Osteocyte (in vitro differentiated cells): Measurements from ENCODE around the gene DIP2A. TPM values are rescaled to one million over a fixed set of nuclear protein-coding genes. Genes with fewer than 3 reads are reported as not detected.

Experiments
- DNase-seq: peaks from one replicate; pipeline ENCODE4 v3.0.0; 2021; ENCODE audit warnings: mixed read lengths; ENCODE audit not compliant: unreplicated experiment; ENCODE audit errors: extremely low spot score
- H3K27ac Mint-ChIP-seq: one replicate; pipeline ENCODE4 v1.8.0; 2021; ENCODE audit warnings: mild to moderate bottlenecking, mixed read lengths; ENCODE audit not compliant: unreplicated experiment
- H3K27me3 Mint-ChIP-seq: one replicate; pipeline ENCODE4 v1.8.0; 2021; ENCODE audit warnings: mixed read lengths; ENCODE audit not compliant: unreplicated experiment
- H3K36me3 Mint-ChIP-seq: one replicate; pipeline ENCODE4 v1.8.0; 2021; ENCODE audit warnings: mixed read lengths; ENCODE audit not compliant: unreplicated experiment
- H3K4me1 Mint-ChIP-seq: one replicate; pipeline ENCODE4 v1.8.0; 2021; ENCODE audit warnings: mixed read lengths; ENCODE audit not compliant: unreplicated experiment
- H3K4me3 Mint-ChIP-seq: one replicate; pipeline ENCODE4 v1.8.0; 2021; ENCODE audit warnings: mild to moderate bottlenecking, moderate library complexity, mixed read lengths; ENCODE audit not compliant: unreplicated experiment
- H3K9me3 Mint-ChIP-seq: one replicate; pipeline ENCODE4 v1.8.0; 2021; ENCODE audit warnings: mixed read lengths; ENCODE audit not compliant: unreplicated experiment
- CTCF ChIP-seq: fragments of 200-600 bp; sonication (generic); IDR thresholded peaks from 2 replicates; pipeline ENCODE4 v1.5.0; 2021; ENCODE audit warnings: antibody characterized with exemption, mild to moderate bottlenecking, moderate library complexity
- total RNA-seq: library from RNA; stranded (reverse); gene quantifications from 2 replicates; pipeline ENCODE4 v1.2.1, GENCODE V29; 2021

DIP2A gene
- total RNA-seq, 1 donor from 2014 or later = 43.0 TPM

GRCh38 chr21:46471514-46471913, 12.8 kb downstream of the DIP2A start:
- H3K4me1 Mint-ChIP-seq = peaks cover 3% of the 10 kb centered on the region

GRCh38 chr21:46472246-46472645, 13.6 kb downstream of the DIP2A start:
- Mint-ChIP-seq H3K27me3 (no peaks in the 10 kb centered on the region), H3K36me3 (peaks cover 9% of the 10 kb centered on the region), H3K4me1 (peaks cover 3% of the 10 kb centered on the region), H3K4me3 (no peak overlapping the region), H3K9me3 (no peaks in the 10 kb centered on the region), H3K27ac (no peak overlapping the region)
- TF ChIP-seq CTCF = no peak
- no peak for DNase-seq

More at GRCh38 chr21:46471514-46471913, 12.8 kb downstream of the DIP2A start:
- Mint-ChIP-seq H3K4me3 (no peak overlapping the region), H3K9me3 (no peaks in the 10 kb centered on the region), H3K27ac (no peak overlapping the region), H3K36me3 (peaks cover 9% of the 10 kb centered on the region), H3K27me3 (no peaks in the 10 kb centered on the region)
- no peak for DNase-seq
- no peak for TF ChIP-seq CTCF

GRCh38 chr21:46474382-46474781, 15.7 kb downstream of the DIP2A start:
- Mint-ChIP-seq H3K4me3 (no peak overlapping the region), H3K4me1 (no peaks in the 10 kb centered on the region), H3K36me3 (peaks cover 15% of the 10 kb centered on the region), H3K27ac (no peak overlapping the region), H3K27me3 (no peaks in the 10 kb centered on the region), H3K9me3 (no peaks in the 10 kb centered on the region)
- no peak for TF ChIP-seq CTCF
- no peak for DNase-seq

- Mint-ChIP-seq H3K27ac (no peak overlapping the region), H3K4me1 (no peaks in the 10 kb centered on the region), H3K4me3 (no peak overlapping the region), H3K27me3 (no peaks in the 10 kb centered on the region), H3K36me3 (peaks cover 20% of the 10 kb centered on the region), H3K9me3 (no peaks in the 10 kb centered on the region)
- no peak for DNase-seq
- TF ChIP-seq CTCF = no peak
Observed at GRCh38 chr21:46475296-46475695, 16.6 kb downstream of the DIP2A start.

- H3K27ac Mint-ChIP-seq = no peak overlapping the region
- no peaks in the 10 kb centered on the region for H3K9me3 Mint-ChIP-seq
- no peak for DNase-seq
- H3K27me3 Mint-ChIP-seq = no peaks in the 10 kb centered on the region
- H3K36me3 Mint-ChIP-seq = peaks cover 18% of the 10 kb centered on the region
- TF ChIP-seq CTCF = no peak
- peaks cover under 1% of the 10 kb centered on the region for H3K4me1 Mint-ChIP-seq
- no peak overlapping the region for H3K4me3 Mint-ChIP-seq
Observed at GRCh38 chr21:46477765-46478164, 19.1 kb downstream of the DIP2A start.
